IMR-90 (cell line): ENCODE results near the gene PLCG2.

Experiments
- BHLHE40 ChIP-seq: fragments of 150-350 bp; IDR thresholded peaks from 2 replicates; pipeline ENCODE4 v1.6.1; 2016; ENCODE audit warnings: mild to moderate bottlenecking, low read depth, low read length
- MAFK ChIP-seq: IDR thresholded peaks from 2 replicates; pipeline ENCODE4 v1.6.1; 2012; ENCODE audit warnings: low read depth, low read length, improper control_type of control experiment
- MAZ ChIP-seq: IDR thresholded peaks from 2 replicates; pipeline ENCODE4 v1.6.1; 2012; ENCODE audit warnings: low read depth, mild to moderate bottlenecking, low read length, improper control_type of control experiment, moderate library complexity, borderline replicate concordance
- MXI1 ChIP-seq: IDR thresholded peaks from 2 replicates; pipeline ENCODE4 v1.6.1; 2012; ENCODE audit warnings: low read depth, mild to moderate bottlenecking, low read length, moderate library complexity, borderline replicate concordance
- NFE2L2 ChIP-seq: fragments of 150-350 bp; IDR thresholded peaks from 2 replicates; pipeline ENCODE4 v1.6.1; 2016; ENCODE audit warnings: low read depth, mild to moderate bottlenecking, low read length
- POLR2A ChIP-seq: IDR thresholded peaks from 2 replicates; pipeline ENCODE4 v1.6.1; 2012; ENCODE audit warnings: mild to moderate bottlenecking, low read depth, low read length
- RAD21 ChIP-seq: IDR thresholded peaks from 2 replicates; pipeline ENCODE4 v1.6.1; 2012; ENCODE audit warnings: low read length, improper control_type of control experiment
- RFX5 ChIP-seq: IDR thresholded peaks from 2 replicates; pipeline ENCODE4 v1.8.0; 2012; ENCODE audit warnings: low read depth, mild to moderate bottlenecking, low read length, moderate library complexity
- TF ChIP-seq, protein P1 (sequence below): fragments of 150-350 bp; IDR thresholded peaks from 2 replicates; pipeline ENCODE4 v1.6.1; 2017; ENCODE audit warnings: mild to moderate bottlenecking, antibody characterized with exemption, low read length, low read depth
- TF ChIP-seq, protein P2 (sequence below): conservative IDR thresholded peaks from 2 replicates; pipeline ENCODE4 v1.5.1; 2012; ENCODE audit warnings: mild to moderate bottlenecking, low read depth, low read length, improper control_type of control experiment

DNA sequence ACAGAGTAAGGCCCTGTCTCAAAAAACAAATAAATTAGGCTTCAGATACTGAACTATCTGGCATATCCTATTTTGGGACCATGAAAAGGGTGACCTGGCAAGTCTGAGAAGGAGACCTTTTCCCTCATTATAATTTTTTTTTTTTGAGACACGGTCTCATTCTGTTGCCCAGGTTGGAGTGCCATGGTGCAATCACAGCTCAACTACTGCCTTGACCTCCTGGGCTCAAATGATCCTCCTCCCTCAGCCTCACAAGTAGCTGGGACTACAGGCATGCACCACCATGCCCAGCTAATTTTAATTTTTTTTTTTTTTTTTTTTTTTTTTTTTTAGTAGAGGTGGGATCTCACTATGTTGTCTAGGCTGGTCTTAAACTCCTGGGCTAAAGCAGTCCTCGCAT lies 37.3 kb downstream of the PLCG2 start:
- TF ChIP-seq, protein P1, sequence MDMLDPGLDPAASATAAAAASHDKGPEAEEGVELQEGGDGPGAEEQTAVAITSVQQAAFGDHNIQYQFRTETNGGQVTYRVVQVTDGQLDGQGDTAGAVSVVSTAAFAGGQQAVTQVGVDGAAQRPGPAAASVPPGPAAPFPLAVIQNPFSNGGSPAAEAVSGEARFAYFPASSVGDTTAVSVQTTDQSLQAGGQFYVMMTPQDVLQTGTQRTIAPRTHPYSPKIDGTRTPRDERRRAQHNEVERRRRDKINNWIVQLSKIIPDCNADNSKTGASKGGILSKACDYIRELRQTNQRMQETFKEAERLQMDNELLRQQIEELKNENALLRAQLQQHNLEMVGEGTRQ: no peak
- TF ChIP-seq, protein P2, sequence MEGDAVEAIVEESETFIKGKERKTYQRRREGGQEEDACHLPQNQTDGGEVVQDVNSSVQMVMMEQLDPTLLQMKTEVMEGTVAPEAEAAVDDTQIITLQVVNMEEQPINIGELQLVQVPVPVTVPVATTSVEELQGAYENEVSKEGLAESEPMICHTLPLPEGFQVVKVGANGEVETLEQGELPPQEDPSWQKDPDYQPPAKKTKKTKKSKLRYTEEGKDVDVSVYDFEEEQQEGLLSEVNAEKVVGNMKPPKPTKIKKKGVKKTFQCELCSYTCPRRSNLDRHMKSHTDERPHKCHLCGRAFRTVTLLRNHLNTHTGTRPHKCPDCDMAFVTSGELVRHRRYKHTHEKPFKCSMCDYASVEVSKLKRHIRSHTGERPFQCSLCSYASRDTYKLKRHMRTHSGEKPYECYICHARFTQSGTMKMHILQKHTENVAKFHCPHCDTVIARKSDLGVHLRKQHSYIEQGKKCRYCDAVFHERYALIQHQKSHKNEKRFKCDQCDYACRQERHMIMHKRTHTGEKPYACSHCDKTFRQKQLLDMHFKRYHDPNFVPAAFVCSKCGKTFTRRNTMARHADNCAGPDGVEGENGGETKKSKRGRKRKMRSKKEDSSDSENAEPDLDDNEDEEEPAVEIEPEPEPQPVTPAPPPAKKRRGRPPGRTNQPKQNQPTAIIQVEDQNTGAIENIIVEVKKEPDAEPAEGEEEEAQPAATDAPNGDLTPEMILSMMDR: no peak
- TF ChIP-seq MAZ (no peak), MXI1 (no peak), RFX5 (no peak), POLR2A (no peak), BHLHE40 (no peak), RAD21 (no peak), NFE2L2 (no peak), MAFK (no peak)
